Colon (tissue), 2 donors: ENCODE results near the gene LIN52.

Experiments used
- FAIRE-seq: peaks from 2 replicates; lab custom pipeline; 2012; peaks lifted over from hg19 to GRCh38; lab: Jason Lieb, UNC
- donor health status: control.
- donor health status: control.

LIN52 gene

GRCh38 chr14:74084277-74085046 lies at the start of gene LIN52, which contains the start of gene ALDH6A1:
Gene LIN52 (plus strand): TSS chr14:74084956. CDS start chr14:74084975, 19 bp downstream.
Gene ALDH6A1 (minus strand): TSS chr14:74084453. CDS start chr14:74084394, 59 bp downstream.
- FAIRE-seq: peak; percentile 96

- FAIRE-seq: no peak
Measured at GRCh38 chr14:74035556-74035955, 49.2 kb upstream of the LIN52 start.

- no peak for FAIRE-seq
Measured at GRCh38 chr14:74038020-74038859, 46.5 kb upstream of the LIN52 start.

- FAIRE-seq: no peak
Measured at GRCh38 chr14:74042296-74042695, 42.5 kb upstream of the LIN52 start.

- no peak for FAIRE-seq
Measured at GRCh38 chr14:74045522-74045921, 39.2 kb upstream of the LIN52 start.

- FAIRE-seq: no peak
Measured at GRCh38 chr14:74048281-74048680, 36.5 kb upstream of the LIN52 start.

- no peak for FAIRE-seq
Measured at GRCh38 chr14:74049876-74050495, 34.8 kb upstream of the LIN52 start.

GRCh38 chr14:74062809-74063150 lies 22.0 kb upstream of the LIN52 start:
- no peak for FAIRE-seq

GRCh38 chr14:74064426-74064825 lies 20.3 kb upstream of the LIN52 start:
- no peak for FAIRE-seq

- FAIRE-seq: no peak
Measured at GRCh38 chr14:74064883-74065282, 19.9 kb upstream of the LIN52 start.

GRCh38 chr14:74065746-74066575 lies 18.8 kb upstream of the LIN52 start:
- no peak for FAIRE-seq

GRCh38 chr14:74077401-74077800 lies 7.4 kb upstream of the LIN52 start:
- FAIRE-seq: no peak

- no peak for FAIRE-seq
Measured at GRCh38 chr14:74080820-74081460, 3.8 kb upstream of the LIN52 start.

- no peak for FAIRE-seq
Measured at GRCh38 chr14:74081491-74081890, 3.3 kb upstream of the LIN52 start.

- FAIRE-seq: no peak
Measured at GRCh38 chr14:74083161-74083560, 1.6 kb upstream of the LIN52 start.

- no peak for FAIRE-seq
Measured at GRCh38 chr14:74083784-74084276, 926 bp upstream of the LIN52 start.

- no peak for FAIRE-seq
Measured at GRCh38 chr14:74085047-74085637, 386 bp downstream of the LIN52 start.

- FAIRE-seq: no peak
Measured at GRCh38 chr14:74085828-74086227, 1.1 kb downstream of the LIN52 start.

GRCh38 chr14:74089251-74090020 lies 4.7 kb downstream of the LIN52 start:
- no peak for FAIRE-seq

- no peak for FAIRE-seq
Measured at GRCh38 chr14:74105381-74105780, 20.6 kb downstream of the LIN52 start.
